C4-2B (cell line): Measurements from ENCODE around the gene KDM4C.

Experiments used
- ZFX ChIP-seq: fragments of 450-650 bp; IDR thresholded peaks from 2 replicates; pipeline ENCODE4 v1.6.1; 2017
- TF ChIP-seq, protein P1 (sequence below): fragments of 450-650 bp; conservative IDR thresholded peaks from 2 replicates; pipeline ENCODE4 v1.5.1; 2017; ENCODE audit warnings: mild to moderate bottlenecking

DNA sequence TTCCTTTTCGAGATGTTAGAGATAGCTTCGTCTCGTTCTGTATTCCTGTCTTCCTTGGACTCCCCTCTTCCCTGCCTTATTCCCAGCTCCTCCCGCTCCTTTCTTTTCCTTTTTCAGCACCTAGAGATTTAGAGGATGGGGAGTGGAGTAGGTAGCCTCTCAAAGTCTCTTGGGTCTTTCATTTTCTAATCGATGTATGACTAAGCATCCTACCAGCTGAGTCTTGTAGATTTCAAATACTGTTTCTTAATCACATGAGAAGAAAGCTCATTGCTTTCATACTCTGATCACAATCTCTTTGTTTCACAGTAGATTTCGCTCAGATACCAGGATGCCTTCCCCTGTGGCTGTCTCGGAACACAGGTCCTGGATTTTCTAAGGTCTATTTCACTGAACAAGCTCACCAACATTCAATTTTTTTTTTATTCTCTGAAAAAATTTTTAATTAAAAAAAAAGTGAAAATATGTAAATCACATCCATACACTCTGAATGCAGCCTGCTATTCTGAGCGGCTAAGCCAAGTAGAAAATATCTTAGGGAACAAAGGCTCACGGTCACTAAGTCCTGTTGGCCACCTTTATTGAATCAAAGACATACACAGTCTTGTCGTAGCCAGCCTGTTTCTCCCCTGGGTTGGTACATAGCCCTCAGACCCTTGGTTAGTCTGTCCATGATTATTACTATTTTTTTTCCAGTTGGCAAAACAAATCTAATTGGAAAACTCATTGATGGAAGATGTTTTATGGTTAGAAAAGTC lies 413.8 kb downstream of the KDM4C start:
- TF ChIP-seq, protein P1, sequence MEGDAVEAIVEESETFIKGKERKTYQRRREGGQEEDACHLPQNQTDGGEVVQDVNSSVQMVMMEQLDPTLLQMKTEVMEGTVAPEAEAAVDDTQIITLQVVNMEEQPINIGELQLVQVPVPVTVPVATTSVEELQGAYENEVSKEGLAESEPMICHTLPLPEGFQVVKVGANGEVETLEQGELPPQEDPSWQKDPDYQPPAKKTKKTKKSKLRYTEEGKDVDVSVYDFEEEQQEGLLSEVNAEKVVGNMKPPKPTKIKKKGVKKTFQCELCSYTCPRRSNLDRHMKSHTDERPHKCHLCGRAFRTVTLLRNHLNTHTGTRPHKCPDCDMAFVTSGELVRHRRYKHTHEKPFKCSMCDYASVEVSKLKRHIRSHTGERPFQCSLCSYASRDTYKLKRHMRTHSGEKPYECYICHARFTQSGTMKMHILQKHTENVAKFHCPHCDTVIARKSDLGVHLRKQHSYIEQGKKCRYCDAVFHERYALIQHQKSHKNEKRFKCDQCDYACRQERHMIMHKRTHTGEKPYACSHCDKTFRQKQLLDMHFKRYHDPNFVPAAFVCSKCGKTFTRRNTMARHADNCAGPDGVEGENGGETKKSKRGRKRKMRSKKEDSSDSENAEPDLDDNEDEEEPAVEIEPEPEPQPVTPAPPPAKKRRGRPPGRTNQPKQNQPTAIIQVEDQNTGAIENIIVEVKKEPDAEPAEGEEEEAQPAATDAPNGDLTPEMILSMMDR = no peak
- TF ChIP-seq ZFX = no peak
